Bladder microvascular endothelial cell (primary cell): ENCODE data around the gene PPP1R17. TPM values are rescaled to one million over a fixed set of nuclear protein-coding genes. Genes with fewer than 3 reads are reported as not detected.

Source experiments
- total RNA-seq: library from RNA; depleted of rRNA; stranded (reverse); fragments of >200 nt; gene quantifications from 2 replicates; pipeline ENCODE4 v1.2.3, GENCODE V29; 2014

The PPP1R17 gene
- total RNA-seq: not detected in 2 replicates

DNA sequence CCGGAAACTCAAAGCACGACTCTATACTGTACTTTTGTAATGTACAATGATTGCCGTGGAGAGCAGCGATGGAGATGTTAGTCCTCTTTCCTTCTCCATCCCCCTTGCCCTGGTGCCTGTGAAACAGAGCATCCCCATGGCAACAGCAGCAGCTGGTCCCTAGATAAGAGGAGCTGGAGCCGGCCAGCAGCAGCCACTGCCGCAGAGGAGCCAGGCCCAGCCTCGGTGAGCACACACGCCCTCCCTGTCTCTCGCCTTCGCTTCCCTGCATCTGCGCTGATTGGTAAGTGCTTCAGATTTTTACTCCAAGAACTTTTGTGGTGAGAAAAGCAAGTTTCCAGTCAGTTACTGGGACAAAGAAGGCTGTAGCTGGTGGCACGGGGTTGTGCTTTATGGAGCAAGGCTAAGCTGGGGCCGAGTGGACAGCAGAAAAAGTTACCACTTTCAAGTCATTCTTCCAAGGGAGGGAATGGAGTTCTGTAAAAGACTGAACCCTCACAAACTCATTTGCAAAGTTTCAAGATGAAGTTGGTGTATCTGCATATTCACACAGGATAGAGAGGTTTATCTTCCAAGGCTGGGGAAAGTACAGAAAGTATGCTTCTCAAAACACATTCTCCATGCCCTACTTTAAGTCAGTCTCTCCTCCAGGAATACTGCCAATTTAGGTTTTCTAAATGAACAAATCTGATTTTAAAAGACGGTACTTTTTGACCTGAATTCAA, at the start of gene PPP1R17:
Gene PPP1R17, plus strand, starts transcription at position 192 of the 725 bp plus-strand sequence. CDS start 5,227 bp downstream, outside the sequence.

Other genes starting within 250 kb of the PPP1R17 start
- not detected in 2 replicates for gene ITPRID1, start 173.1 kb upstream of the PPP1R17 start, total RNA-seq